ENCODE data around the gene SRSF10.

- no peak for TF ChIP-seq YY1 (IDR thresholded peaks at IDR 0.05; ENCODE audit: insufficient read depth, insufficient read length)
- no peak for TF ChIP-seq ZNF274 (IDR thresholded peaks at IDR 0.05; ENCODE audit: low read depth, low read length)
These were observed 30.5 kb upstream of the SRSF10 start for GRCh38 chr1:24010650-24011049.
